ENCODE measurements around the gene ARHGAP31. TPM values are rescaled to one million over a fixed set of nuclear protein-coding genes. Genes with fewer than 3 reads are reported as not detected.
"Not testable (repeated sequence)": the region's sequence is repeated elsewhere in the genome, so short reads cannot be mapped to it uniquely, and the experiment has no call there.

Gene ARHGAP31
- total RNA-seq, 1 experiment from 2014 or later, result 1.4 TPM

DNA sequence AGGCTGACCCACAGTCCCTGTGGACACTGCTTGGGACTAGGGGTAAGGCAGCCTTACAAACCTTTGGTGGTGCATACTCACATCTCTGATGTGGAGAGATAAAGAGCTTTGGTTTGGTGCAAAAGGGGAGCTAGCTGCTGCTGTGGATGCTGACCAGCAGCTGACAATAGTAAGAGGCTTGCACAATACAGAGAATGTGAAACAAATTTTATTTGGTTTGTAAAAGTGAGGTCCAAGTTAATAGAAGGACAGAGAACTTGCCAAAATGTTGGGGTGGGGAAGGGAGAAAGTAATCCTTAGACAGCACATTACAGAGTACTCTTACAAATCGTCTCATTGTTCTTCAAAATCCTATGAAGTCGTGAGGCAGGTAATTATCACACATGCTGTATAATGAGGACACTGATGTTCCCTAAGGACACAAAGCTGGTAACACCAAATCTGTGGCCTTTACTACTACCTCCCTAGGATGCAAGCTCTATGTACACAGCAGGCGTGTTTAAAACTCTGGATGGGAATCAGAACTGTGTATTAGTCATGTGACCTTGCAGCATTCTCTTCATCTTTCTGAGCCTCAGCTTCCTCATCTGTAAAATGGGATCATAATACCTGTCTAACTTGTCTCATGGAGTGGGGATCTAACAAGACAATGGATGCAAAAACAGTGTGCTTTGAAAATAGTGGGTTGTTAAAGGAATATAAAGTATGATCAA, 21.6 kb downstream of the ARHGAP31 start:
- no peak for DNase-seq (ENCODE audit: extremely low read depth, low read depth)

DNA sequence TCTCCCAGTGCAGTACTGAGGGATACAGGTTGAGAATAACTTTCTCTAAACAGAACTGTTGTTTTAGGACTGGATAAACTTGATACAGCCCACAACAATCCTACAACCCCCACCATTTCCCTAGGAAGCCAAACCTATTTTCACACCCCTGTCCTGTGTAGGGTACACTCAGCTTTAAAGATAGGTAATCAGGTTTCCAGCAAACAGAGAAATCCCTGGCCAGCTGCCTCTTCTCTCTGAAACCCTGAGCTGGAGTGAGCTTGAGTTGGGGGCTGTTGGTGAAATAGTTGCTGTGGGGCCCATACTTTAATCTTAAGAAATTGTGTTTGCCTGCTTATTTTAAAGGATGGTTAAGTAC, 22.1 kb downstream of the ARHGAP31 start:
- no peak for DNase-seq (ENCODE audit: extremely low read depth, low read depth)

DNA sequence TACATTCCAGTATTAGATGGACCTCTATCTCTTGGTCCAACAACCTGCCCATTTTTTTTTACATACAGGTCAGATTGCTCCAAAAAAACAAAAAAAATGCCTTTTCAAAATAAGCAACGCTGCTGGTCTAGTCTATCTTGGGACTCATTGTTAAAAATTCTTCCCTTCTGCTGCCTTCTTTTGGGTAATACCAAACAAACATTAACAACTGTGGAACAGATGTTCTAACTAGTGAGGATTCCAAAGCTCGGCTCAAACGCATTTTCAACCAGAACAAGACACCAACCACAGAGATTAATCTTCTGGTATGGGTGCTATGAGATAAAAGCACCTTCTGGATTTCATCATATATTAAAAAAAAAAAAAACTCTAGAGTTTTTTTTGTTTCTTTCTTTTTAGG, 24.7 kb downstream of the ARHGAP31 start:
- no peak for DNase-seq (ENCODE audit: extremely low read depth, low read depth)

DNA sequence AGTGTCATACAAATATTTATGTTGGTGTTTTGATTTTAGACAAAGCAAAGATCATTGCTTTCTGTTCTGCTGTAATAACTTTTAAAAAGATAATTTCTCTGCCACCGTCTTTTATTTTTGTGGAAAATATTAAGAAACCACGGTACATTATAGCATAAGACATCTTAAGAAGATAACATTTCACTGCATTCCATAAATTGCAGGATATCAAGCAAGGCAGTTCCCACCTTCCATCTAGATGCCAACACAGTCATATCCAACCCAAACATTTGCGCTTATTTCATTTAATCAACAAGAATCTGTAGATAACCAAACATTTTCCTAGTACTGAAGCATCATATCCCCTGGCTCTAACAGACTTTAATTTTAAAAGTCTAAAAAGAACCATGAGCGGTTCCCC, 25.1 kb downstream of the ARHGAP31 start:
- no peak for DNase-seq (ENCODE audit: extremely low read depth, low read depth)

GRCh38 chr3:119320785-119321184, 26.6 kb downstream of the ARHGAP31 start:
- not testable (repeated sequence) for DNase-seq (ENCODE audit: extremely low read depth, low read depth)

DNA sequence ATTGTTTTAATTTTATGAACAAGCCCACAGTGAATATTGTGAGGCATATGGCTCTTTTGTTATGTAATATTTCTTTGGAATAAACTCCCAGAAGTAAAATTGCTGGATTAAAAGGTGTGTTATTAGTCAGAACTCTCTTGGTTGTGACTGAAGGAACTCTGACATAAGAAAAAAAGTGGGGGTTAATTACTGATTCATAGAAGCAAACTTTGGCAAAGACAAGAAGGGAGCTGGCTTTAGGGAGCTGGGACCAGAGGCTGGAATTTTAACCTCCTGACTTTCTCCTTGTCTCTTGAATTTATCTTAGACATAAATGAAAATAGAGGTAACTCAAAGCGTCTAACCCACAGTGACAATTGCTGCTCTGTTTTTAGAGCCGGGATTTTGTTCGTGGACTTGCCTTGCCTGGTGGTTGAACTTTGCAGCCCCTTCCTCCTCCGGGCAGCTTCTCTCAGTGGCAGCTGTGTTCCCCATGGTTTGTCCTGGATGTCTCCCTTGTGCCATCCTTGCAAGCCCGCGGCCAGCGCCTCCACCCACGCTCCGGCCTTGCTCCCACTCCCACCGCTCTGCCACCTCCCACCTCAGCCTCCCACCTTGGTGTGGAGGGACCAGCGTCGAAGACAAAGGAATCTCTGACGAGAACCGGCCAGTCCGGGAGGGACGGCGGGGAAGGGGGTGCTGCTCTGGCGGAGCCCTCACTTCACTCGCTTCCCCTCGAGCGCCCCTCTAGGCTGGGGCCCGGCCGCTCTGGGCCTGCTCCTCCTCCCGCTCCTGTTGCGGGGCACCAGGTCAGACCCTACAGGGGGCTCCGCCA, 28.0 kb downstream of the ARHGAP31 start:
- no peak for DNase-seq (ENCODE audit: extremely low read depth, low read depth)

GRCh38 chr3:119322835-119323722, 28.9 kb downstream of the ARHGAP31 start:
- DNase-seq (ENCODE audit: extremely low read depth, low read depth), result peak; percentile 48

DNA sequence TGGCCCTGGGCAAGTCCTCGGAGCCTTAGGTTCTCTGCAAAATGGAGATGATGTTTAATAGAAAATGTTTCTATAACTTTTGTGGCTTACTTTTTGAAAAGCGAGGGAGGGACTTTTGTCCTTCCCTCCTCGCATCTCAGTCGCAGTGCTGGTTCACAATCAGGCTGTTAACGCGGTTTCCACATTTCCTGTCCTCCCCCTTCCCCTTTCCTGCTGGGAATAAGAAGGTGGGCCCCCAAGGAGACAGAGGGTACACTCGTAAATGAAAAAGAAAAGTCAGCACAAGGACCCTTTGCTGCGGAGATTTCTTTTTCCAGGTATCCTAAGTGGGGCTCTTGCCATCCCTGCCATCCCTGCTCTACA, 29.5 kb downstream of the ARHGAP31 start:
- no peak for DNase-seq (ENCODE audit: extremely low read depth, low read depth)

DNA sequence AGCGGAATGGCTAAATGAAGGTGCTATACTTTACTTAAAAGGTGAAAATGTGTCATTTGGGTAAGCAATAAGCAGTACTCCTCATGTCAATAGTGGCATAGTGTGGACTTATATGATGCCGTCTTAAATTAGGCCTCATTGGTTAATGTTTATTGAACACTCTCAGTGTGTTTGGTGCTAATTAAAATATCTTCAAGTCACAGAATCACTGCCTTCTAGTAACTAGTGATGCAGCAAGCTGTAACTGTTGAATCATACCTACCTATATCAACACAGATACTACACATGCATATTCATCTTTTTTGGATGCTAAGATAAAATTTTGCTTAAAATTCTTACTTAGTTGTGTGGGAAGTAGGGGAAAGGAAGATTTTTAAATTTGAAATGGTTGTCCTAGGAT, 30.7 kb downstream of the ARHGAP31 start:
- no peak for DNase-seq (ENCODE audit: extremely low read depth, low read depth)

GRCh38 chr3:119326976-119327375, 32.8 kb downstream of the ARHGAP31 start:
- no peak for DNase-seq (ENCODE audit: extremely low read depth, low read depth)

DNA sequence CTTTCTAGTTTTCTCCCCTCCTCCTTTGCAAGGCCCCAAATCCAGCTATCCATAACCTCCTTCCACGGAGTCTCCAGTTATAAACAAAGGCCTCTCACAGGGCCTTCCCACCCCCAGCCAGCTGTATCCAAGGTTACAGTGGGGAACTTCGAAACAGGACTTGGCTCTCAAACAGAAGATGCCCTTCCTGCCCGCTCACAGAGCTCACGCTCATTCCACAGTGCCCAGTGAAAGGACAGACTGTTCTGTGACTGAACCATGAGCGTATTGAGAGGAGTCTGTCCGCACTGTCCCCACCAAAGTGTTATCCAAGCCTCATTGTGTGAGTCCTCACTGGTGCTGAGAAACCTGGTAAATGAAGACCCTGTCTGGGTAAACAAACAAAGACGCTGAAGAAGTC, 35.4 kb downstream of the ARHGAP31 start:
- no peak for DNase-seq (ENCODE audit: extremely low read depth, low read depth)

GRCh38 chr3:119330181-119330580, 36.0 kb downstream of the ARHGAP31 start:
- DNase-seq (ENCODE audit: extremely low read depth, low read depth), result no peak

DNA sequence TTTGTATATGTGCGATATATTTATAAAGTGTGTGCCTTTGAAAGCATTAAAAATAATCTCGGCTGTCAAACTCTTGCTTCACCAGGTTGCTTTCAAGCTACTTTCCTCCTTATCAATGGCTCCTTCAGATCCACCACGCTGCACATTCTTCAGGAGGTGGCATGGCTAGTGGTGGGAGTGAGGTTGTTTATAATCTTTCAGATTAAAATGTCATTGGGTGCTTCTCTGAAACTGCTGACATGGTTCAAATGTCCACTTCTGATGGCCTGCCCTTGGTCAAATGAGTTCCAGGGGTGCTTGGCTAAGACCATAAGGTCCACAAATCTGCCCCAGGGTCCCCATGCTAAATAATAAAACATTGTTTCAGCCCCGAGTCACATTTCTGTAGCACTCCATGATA, 36.7 kb downstream of the ARHGAP31 start:
- no peak for DNase-seq (ENCODE audit: extremely low read depth, low read depth)

- DNase-seq (ENCODE audit: extremely low read depth, low read depth), result no peak
Measured at GRCh38 chr3:119331661-119332060, 37.5 kb downstream of the ARHGAP31 start.

DNA sequence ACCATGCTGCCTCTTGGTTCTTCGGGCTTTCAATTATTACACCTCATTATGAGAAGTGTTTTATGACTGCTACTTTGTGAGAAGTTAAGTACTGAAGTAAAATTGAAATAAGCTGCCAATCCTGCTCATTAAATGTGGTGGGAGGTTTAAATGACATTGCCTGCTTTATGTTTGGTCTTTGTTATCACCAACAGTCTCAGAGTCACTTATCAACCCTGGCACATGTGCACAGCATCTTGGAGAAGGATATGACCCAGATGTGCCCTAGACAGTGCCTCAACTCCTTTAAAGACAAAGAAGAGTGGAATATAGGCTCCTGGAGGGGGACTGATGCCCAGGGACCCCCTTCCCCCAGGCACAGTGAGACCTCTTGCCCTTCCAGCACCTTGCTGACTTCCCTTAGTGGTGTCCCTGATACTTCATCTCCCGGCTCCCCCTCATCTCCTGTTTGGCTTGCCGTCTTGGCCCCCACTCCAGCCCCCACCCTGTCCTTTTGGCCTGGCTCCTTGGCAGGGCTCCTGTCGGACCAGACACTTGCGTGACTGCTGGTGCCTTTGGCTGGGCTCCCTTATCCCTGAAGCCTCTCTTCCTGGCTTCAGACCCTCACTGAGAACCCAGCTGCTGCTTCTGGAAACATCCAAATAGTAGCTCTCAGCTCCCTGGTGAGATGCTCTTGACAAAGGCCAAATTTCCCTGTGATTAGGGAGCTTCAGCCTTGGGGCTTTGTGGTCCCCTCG, 39.8 kb downstream of the ARHGAP31 start:
- DNase-seq (ENCODE audit: extremely low read depth, low read depth), result no peak

DNA sequence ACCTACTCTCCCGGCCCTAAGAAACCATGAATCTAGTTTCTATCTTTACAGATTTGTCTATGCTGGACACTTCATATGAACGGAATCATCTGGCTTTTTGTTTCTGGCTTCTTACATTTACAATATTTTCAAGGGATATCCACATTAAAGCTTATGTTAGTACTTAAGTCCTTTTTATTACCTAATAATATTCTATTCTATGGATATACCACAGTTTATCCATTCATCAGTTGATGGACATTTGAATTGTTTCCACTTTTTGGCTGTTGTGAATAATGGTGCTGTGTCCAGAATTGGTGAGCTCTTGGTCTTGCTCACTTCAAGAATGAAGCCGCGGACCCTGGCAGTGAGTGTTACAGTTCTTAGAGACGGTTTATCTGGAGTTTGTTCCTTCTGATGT, 42.6 kb downstream of the ARHGAP31 start:
- DNase-seq (ENCODE audit: extremely low read depth, low read depth), result no peak

DNA sequence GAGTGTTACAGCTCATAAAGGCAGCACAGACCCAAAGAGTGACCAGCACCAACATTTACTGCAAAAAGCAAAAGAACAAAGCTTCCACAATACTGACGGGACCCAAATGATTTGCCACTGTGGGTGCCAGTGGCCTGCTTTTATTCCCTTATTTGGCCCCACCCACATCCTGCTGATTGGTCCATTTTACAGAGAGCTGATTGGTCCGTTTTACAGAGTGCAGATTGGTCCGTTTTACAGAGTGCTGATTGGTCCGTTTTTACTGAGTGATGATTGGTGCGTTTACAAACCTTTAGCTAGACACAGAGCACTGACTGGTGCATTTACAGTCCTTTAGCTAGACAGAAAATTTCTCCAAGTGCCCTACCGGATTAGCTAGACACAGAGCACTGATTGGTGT, 43.2 kb downstream of the ARHGAP31 start:
- not testable (repeated sequence) for DNase-seq (ENCODE audit: extremely low read depth, low read depth)

- no peak for DNase-seq (ENCODE audit: extremely low read depth, low read depth)
Measured at GRCh38 chr3:119338754-119339153, 44.6 kb downstream of the ARHGAP31 start.

- DNase-seq (ENCODE audit: extremely low read depth, low read depth), result no peak
Measured at GRCh38 chr3:119340014-119340413, 45.8 kb downstream of the ARHGAP31 start.

- no peak for DNase-seq (ENCODE audit: extremely low read depth, low read depth)
Measured at GRCh38 chr3:119340446-119340845, 46.3 kb downstream of the ARHGAP31 start.

DNA sequence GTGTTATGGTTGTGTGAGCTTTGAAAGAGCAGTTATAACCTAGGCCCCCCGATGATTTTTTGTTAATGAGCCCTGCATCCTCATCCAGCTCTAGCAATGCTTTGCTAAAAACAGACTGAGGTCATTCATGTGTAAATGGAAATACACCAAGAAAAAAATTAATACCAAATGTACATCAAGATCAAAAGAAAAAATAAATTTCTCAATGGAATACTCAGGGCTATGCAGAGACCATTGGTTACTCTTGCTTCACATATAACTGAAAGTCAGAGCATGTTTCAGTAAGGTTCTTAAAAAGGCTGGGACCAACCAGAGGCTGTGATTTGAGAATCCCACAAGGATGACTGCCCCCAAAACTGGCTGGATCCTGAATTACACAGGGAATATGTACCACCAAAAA, 48.0 kb downstream of the ARHGAP31 start:
- DNase-seq (ENCODE audit: extremely low read depth, low read depth), result no peak
